HG03196 (cell line): Measurements from ENCODE around the gene TLE1.
A peak's percentile ranks its signal among the peaks of the same experiment; 100 is the strongest.

Experiments
- ATAC-seq: cut with Tn5 transposase; IDR thresholded peaks from one replicate; pipeline ENCODE4 v1.9.1; 2021; ENCODE audit not compliant: unreplicated experiment

TLE1 gene

DNA sequence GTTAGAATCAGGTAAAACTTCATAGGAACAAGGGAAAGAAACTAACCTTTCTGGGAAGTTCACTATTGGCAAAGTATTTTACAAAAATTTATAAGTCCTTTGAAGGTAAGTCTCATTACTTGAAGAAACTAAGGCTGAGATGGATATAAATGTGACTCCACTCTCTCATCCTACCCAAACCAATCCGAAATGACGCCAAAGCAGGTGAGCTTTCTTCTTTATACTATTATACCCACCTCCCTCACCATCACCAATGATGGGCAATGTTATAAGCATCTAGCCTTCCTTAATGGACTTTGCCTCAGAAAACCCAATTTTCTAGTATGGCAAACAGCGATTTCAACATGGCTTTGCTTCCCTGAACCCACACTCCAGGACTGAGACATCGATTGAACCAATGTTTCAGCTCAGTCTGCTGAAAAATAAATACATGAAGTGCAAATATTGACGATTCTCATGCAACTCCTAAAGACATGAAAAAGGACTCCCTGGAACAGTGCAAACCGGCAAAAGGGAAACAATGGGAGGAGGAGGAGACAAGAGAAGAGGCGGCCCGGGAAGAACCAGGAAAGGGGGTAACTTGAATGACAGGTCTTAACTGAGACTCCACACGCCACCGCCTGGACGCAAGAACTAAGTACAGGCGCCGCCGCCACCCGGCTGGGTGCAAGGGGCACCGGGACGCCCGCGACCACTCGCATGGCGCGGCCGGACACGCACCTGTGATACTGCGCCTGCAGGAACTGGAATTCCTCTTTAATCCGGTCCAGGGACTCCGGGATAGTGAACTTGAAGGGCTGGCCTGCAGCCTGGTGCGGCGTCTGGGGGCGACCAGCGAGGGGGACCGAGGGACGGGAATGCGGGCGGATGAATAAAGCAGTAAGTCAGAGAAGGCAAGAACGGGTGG lies 2.5 kb downstream of the TLE1 start:
- ATAC-seq = peak; percentile 32

DNA sequence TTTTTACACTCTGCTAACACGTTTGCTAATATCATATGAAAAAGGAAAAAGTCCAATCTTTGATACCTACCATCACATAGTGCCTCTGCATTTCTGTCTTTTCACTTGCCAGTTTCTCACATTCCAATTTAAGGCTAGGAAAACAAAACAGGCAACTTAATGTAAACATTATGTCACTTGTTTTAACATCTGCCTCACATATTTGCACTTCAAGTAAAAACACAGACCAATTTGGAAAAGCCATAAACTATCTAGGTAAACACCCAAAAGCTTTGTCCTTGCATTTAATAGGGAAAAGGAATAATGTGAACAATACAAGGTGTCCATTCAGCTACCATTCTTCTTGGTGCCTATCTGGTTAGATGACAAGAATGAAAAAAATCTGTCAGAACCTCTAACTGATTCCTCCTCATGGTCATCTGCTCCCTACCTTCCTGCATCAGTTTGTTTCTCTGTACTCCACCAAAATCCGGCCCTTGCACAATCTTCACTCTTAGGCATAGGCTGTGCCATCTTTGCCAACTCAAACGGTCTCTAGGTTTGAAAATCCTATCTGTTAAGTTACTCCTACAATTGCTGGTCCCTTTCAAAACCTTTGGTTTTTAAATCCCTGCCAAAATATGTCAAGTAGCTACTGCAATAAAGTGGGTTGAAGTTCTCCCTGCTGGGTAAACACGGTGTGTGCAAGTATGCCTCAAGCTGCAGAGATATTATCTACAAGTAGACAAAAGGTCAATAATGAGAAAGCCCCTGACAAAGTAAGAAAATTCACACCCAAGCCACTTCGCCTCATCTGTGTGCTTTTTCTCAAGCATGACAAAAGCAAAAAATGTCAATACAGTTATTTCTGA lies 3.4 kb downstream of the TLE1 start:
- ATAC-seq = no peak

DNA sequence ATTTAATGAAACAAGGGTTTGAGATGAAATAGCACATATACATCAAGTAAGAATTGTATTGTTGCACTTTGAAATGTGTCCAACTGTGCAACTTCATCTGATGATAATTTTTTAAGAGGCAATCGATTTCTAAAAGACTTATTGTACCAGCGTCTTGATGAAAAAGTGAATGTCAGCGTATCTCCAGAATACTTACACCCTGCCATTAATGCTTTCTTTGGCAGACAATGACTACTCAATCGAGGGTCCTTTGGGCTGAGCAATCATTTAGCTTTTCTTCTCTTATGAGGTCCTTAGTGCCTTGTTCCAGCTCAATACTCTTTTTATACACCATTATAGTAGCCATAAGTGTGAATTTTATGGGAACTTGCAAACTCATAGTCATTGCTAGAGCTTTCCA lies 4.7 kb downstream of the TLE1 start:
- ATAC-seq = no peak

DNA sequence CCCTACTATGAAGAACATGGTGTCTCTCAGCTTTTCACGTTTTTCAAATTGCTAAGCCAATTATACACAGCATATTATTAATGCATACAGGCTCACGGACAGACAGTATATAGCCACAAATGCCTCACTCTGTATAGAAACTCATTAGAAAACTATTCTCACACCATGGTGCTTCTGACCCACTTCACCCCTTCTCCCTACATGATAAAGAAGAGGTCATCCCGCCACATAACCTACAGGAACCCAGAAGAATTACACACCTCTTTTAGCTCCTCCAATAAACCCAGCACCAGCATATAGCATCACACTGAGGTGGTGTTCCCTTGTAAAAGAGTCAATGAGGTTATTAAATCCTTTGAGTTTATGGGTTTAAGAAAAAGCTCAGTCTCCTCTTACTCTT lies 5.6 kb downstream of the TLE1 start:
- ATAC-seq = no peak

DNA sequence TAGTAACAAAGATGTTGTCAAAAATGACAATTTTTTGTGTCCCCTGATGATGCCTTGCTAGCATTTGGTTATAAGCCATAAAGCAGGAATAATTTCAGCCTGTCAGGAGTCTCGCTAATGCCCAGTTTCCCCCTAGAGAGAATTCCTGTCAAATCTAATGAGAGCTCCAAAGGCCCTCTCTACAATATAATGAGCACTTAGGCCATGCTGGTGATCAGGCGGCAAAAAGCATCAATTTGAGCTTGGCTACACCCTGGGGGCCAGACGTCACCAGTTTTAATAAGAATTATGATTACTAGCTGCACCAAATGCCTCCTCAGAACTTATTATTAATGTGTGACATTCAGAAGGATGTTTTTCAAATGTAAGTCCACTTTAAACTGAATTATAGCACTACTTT lies 6.1 kb downstream of the TLE1 start:
- ATAC-seq = no peak

DNA sequence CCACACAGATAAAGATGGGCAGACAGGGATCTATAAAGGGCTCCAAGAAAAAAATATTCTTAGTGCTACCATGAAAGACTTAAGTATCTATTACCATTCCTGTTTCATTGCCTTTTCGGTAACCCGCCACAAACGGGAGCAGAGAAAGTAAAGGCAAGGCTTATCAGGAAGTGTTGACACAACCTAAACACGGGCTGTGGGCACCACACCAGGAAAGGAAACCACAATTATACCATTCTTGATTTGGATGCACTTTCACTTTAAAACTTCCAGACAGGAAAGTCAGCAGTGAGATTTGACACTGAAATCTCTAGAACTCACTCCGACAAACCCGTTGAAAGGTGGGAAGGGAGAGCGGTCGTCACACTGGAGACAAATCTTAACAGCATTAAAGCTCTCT lies 6.5 kb downstream of the TLE1 start:
- no peak for ATAC-seq

DNA sequence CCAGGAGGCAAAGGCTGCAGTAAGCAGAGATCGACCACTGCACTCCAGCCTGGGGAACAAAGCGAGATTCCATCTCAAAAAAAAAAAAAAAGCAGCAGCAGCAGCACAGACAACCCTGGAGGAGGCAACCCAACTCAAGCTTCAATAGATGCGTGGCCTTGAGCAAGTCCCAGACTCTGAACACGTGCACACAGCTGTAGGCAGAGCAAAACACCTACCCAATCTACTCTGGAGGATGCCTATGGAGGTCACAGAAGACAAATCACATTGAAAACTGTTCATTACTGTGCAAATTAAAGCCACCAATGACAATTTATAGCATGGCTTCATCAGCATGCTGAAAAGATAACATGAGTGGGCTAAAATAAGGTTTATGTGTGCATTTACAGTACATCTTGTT lies 7.2 kb downstream of the TLE1 start:
- ATAC-seq = no peak

DNA sequence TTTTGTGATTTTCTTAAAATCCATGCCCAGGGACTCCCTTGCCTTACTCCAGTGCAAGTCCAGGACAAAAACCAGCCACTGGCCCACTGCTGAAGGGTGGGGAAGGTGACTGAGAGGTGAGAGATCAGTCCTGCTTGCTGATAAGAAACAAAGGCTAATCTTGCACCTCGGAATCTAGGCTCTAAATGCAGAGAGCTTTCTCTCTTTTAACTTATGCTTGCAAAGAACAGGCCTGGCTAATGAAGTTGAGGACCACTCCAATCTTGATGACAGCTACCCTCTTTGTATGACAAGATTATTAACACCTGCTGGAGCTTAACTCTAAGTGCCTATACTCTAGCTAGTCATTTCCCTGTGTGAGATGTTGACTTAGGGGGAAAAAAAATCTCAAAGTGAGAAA lies 8.8 kb downstream of the TLE1 start:
- no peak for ATAC-seq

DNA sequence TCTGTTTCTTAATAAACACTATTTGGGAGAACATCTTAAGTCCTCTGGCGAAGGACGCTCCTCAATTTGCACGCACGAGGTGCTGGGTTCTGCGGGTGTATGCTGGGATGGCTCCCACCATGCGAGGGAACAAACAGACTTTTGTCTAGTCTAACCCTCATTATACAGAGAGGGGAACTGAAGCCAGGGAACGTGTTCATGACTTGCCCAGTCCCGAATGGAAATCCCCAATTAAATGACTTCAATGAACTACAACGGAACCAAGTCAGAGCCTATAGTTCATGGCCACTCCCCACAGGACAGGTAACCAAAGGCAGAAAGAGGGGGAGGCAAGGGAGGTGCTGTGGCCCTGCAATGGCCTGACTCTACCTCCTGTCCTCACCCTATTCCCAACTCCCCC lies 9.3 kb downstream of the TLE1 start:
- ATAC-seq = no peak

DNA sequence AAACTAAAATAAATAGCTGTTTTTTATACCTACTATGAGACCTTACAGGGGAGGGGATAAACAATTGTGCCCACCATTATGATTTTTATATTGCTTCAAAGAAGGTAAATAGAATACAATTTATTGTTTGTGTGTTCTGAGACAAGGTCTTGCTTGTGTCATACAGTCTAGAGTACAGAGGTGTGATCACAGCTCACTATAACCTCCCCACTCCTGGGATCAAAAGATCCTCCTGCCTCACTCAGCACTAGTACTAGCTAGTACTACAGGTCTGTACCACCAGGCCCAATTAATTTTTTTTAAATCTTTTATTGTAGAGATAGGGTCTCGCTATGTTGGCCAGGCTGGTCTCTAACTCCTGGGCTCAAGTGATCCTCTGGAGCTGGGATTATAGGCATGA lies 11.3 kb downstream of the TLE1 start:
- ATAC-seq = no peak

DNA sequence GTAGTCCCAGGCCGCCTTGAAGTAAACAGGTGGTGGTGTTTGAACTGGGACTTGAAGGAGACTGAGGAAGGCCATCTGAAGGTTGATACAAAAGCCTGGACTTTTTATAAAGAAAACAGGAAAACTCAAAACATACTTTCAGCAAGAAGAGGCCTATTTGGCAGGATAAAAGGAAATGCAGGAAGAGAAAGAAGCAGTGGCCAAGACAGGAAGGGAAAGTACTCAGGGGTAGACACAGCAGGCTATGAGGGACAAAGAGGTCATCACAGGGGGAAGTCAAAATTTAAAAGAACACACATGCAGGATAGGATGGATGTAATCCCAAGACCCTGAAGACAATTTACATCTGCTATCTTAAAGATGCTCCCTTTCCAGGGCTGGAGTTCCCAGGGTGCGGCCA lies 13.0 kb downstream of the TLE1 start:
- no peak for ATAC-seq

DNA sequence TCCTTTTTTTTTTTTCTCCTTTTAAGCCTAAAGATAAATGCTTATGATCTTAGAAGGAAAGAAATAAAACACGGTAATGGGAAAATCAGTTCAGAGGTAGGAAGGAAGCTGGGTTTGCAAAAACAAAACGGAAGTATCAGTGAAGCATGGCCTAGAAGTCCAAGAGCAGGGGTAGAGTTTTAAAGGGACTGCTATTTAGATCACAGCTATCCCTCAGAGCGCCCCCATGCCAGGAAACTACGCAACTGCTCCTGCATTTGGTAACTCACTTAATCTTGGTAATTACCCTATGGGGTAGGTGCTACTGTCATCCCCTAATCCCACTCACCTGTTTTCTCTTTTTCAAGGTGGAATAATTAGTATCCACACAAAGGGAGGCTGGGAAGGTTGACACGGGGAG lies 16.0 kb downstream of the TLE1 start:
- ATAC-seq = no peak

DNA sequence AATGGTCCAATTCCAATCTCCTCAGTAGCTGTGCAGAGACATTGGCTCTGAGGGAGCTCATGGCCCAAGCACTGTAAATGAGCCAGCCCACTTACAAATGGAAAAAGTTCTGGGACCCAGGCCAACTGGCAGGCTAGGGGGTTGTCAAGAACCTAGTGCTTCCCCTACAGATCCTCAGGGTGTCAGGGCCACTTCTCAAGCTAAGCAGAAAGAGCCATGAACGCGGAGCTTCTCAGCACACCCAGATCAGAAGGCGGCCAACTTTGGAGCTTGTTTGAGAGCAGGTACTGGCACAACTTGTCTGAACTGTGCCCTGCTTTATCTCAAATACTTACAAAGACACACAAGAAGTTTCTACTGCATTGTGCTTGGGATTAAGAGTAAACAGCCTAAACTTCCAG lies 17.5 kb downstream of the TLE1 start:
- ATAC-seq = no peak

DNA sequence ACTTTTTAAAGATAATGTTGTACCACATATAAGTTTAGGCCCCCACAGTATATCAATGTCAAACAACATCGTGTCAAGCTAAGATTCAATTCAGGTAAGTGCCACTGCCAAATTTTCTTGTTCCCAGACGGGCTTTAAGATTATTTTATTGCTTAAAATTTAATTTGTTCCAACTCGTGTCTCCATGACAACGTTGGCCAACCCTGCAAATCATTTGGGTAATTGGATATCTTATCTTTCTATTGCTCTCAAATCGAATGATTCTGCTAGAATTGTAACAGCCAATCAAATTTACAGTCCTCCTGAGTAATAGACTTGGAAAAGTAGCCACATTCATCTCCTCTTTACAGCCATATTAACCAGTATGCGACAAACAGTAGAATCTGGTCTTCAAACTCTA lies 19.5 kb downstream of the TLE1 start:
- no peak for ATAC-seq

DNA sequence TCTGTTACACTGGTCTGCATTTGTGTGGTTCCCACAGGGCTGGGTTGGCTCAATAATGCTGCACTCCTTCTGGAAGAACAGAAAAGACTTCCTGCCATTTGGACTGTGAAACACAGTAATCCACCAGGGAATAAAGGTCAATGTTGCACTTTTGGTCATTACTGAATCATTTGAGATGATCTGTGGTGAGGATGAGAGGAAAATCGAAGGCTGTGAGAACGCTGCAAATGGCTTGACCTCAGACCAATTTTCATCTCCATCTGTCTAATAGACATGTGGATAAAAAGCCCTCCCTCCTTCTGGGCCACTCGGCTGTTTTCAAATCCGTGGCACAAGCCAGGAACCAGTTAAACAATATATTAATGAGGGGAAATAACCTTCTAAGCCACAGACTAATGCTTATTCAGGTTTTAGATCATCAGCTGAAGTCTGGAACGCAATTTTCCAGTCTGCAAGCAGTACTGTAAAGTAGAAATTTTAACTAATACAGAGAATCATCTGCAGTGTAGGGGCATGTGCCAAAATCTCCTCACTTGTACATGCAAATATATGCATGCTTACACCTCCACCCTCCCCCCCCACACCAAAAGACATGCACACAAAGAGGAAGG lies 20.2 kb downstream of the TLE1 start:
- ATAC-seq = no peak

DNA sequence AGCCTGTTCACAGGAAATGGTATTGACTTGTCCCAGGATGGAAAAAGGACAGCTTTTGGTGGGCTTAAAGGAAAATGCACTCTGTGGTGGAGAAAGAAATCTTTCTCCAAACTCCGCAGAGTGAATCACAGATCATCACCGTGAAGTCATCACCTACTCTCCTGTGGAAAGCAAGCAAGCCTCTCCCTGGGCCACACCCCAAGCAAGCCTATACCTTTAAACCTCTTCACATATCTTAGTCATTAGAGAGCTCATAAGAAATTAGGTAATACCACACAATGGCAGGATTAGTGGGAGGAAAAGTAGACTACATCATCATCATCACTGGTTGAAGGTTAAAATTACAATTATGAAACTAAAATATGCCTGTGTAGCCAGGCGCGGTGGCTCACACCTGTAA lies 23.2 kb downstream of the TLE1 start:
- no peak for ATAC-seq

DNA sequence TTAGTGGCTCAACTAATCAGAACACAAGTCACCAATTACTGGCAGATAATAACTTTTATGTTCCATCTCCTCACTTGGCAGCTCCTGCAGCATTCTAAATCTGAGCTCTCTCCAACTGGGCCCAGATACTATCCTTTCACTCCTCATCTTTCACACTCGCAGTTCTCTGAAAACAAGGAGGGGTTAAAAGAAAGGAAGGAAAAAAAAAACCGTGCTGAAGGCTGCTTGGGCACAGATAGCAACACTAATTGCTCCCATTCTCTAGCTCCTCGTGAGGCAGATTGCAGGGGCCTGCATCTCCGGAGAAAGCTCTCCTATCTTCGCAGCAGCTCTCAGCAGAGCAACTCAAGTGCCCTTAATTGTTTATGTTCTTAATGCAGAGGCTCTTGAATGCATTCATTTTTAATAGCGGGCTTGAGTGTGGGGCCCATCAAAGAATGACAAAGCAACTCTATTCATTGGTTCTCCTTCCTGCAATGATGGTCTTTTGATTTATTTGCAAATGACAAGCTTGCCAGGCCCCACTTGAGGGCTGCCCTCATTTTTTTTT lies 23.9 kb downstream of the TLE1 start:
- ATAC-seq = no peak

DNA sequence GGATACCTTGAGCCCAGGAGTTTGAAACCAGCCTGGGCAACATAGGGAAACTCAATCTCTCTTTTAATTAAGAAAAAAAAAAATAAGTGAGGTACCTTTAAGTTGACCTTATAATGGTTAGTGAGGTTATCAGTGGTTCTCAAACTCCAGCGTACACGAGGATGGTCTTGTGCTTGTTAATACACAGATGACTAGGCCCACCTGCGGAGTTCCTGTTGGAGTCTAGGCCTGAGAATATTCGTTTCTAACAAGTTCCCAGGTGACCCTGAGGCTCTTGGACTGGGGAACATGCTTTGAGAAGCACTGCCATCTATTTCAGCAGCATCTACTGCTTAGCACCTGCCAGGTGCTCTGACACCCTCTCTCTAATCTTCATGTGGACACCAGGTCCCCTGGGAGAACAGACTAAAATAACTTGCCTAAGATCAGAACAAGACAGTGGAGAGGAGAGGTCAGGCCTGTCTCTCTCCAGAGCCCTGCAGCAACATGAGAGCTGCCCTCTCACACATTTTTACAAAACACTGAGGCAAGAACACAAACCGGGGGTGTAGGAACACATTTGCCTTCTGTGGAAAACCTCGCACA lies 24.6 kb downstream of the TLE1 start:
- ATAC-seq = peak; percentile 66

DNA sequence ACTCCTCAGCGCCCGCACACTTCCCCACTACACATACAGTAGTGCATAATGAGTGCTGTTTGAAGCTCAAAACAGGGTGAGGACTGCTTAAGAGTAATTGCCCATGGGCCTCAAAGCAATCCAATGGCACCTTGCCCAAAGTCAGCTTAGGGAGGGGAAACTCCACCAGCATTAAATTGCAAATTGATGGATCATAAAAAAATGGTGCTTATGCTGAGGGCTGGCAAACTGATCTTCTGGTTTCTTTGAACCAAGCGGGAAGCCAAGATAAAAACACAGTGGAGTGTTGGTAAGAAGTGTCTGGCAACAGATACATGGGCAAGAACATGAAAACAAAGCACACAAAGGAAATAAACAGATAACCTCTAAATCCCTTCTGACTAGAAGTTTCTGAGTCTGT lies 28.0 kb downstream of the TLE1 start:
- ATAC-seq = no peak

DNA sequence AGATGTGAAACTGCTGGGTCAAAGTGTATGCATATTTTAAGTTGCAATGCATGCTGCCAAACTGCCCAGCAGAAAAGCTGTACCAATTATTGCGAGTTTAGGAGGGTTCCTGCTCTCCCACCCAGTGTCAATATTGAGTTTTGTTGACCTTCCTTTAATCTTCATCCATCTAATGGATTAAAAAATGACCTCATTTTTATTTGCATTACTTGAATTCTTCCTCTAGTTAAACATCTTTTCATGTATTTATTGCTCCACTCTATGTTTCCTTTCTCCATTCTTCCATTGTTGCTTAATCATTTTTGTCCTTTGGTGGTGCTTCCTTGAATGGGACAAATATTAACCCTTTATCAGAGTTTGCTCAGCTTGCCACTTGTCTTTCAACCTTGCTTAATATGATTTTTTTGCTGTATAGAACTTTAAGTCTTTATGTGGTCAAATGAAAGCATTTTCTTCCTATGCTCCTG lies 32.4 kb downstream of the TLE1 start:
- no peak for ATAC-seq

DNA sequence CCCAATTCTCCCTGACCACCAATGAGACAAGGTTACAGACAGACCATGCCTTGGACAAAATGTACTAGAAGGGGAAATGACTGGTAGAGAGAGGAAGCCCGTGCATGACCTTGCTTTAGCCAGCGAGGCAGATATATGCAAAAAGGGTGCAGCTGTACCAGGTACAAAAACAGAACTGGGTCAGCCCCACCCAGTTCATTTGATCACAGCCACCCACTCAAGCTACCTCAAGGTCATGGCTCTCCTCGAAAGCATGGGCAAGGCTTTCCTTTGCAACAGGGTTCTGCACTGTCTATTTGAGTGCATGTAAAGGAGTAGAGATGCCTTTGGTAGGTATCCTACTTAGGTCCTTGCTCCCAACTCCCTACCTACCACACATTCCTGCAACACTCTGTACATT lies 33.3 kb downstream of the TLE1 start:
- peak; percentile 87 for ATAC-seq
